Measurements from ENCODE around the gene SFRP2. TPM values are rescaled to one million over a fixed set of nuclear protein-coding genes. Genes with fewer than 3 reads are reported as not detected.
A peak's percentile ranks its signal among the peaks of the same experiment; 100 is the strongest.

SFRP2 gene
- total and polyA plus RNA-seq, 12 donors, result 0.30 to 5.2 (median 0.77) TPM; not detected in 5

DNA sequence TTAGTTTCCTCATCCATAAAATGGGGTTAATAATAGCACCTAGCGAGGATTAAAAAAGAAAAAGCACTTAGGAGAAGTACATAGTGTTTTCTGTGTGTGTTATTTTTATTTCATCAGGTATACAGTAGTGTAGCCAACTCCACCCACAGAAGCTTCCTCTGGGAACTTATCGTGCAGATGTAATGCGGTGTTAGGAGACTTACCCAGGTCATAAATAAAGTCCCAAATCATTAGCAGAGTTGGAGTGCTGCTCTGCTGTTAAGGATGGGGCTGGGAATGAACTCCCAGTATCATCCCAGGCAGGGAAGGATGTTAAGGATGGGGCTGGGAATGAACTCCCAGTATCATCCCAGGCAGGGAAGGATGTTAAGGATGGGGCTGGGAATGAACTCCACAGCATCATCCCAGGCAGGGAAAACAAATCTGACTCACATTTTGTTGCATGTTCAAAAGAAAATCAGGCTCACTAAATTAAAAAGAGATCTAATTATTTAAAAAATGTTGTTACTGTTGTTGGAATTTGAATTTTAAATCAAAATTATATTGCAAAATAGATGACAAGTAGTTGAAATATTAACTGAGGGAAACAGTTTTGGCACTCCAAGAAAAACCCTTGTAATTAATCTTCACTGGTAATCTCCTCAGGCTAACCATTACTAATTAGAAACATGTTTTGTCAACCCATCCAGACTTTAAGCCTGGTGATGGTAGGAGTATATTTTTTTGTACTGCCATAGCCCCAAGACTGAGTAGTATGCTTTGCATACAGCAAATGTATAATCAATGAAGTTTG is 10.2 kb upstream of the SFRP2 start:
- TF ChIP-seq, protein P1, sequence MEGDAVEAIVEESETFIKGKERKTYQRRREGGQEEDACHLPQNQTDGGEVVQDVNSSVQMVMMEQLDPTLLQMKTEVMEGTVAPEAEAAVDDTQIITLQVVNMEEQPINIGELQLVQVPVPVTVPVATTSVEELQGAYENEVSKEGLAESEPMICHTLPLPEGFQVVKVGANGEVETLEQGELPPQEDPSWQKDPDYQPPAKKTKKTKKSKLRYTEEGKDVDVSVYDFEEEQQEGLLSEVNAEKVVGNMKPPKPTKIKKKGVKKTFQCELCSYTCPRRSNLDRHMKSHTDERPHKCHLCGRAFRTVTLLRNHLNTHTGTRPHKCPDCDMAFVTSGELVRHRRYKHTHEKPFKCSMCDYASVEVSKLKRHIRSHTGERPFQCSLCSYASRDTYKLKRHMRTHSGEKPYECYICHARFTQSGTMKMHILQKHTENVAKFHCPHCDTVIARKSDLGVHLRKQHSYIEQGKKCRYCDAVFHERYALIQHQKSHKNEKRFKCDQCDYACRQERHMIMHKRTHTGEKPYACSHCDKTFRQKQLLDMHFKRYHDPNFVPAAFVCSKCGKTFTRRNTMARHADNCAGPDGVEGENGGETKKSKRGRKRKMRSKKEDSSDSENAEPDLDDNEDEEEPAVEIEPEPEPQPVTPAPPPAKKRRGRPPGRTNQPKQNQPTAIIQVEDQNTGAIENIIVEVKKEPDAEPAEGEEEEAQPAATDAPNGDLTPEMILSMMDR (IDR thresholded peaks at IDR 0.05), result no peak
- Histone ChIP-seq H3K9me3 (no peaks in the 10 kb centered on the region), H3K36me3 (no peaks in the 10 kb centered on the region), H3K4me1 (peaks cover 0 to 5% (median 0%) of the 10 kb centered on the region in 9 donors), H3K4me3 (no peak overlapping the region), H3K27ac (no peak overlapping the region), H3K27me3 (peaks cover 0 to 73% (median 33%) of the 10 kb centered on the region in 7 donors)
- WGBS, 2 donors, result 54 to 68% methylated on average over 3 of the region's 3 CpGs
- intact Hi-C loops (cut with DNase I), result loop anchor here in 2 of 10 donors (10.0 kb wide), 2 partner anchors 216 to 226 kb away; no protein-coding TSS in a partner anchor
- DNase-seq (no peak), ATAC-seq (no peak)

DNA sequence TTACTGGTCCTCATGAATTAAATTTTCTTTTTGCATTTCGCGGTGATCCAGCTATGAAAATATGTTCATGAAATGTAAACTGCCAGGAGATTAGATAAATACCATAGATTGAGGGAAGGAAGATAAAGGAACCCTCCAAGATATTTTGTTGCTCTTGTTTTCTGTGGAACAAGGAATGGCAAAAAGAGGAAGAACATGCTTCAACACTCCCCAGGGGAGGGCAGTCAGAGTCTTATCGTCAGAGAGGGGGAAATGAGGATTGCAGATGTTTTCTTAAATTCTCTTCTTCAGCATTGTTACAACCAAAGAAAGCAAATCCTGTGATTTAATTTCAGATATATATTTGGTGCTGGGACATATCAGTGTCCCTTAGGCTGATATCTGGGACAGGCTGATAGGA is 9.5 kb upstream of the SFRP2 start:
- H3K4me3 ChIP-seq, result no peak overlapping the region
- H3K27me3 ChIP-seq, result peaks cover 0 to 78% (median 39%) of the 10 kb centered on the region in 7 donors
- TF ChIP-seq, protein P1 (IDR thresholded peaks at IDR 0.05), result no peak
- H3K9me3 ChIP-seq, result no peaks in the 10 kb centered on the region
- peaks cover 0 to 5% (median 0%) of the 10 kb centered on the region in 9 donors for H3K4me1 ChIP-seq
- intact Hi-C loops (cut with DNase I), result loop anchor here in 2 of 10 donors (10.0 kb wide), 2 partner anchors 216 to 226 kb away; no protein-coding TSS in a partner anchor
- 49 to 54% methylated on average over 3 of the region's 3 CpGs for WGBS, 2 donors
- no peak for DNase-seq
- no peak overlapping the region for H3K27ac ChIP-seq
- ATAC-seq, result no peak
- no peaks in the 10 kb centered on the region for H3K36me3 ChIP-seq

DNA sequence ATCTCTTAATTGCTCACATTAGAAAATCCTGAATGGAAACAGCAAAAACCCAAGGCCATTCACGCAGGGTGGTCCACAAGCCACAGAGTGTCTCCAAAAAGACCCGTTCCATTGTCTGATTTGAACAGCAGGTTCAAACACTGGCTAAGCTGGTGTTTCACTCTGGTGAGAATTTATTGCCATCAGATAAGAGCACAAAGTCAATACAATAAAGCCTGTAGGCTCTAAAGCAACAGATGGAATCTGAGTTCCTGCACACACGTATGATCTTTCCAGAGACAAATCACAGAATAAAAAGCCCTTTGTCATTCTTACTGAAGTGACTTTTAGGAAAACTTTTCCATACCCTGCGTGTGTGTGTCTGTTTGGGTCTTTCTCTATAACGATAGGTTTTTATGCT is 5.1 kb upstream of the SFRP2 start:
- Histone ChIP-seq H3K27ac (no peak overlapping the region), H3K4me3 (no peak overlapping the region), H3K27me3 (peaks cover 34 to 95% (median 70%) of the 10 kb centered on the region in 7 donors), H3K4me1 (peaks cover 4 to 38% (median 23%) of the 10 kb centered on the region in 9 donors), H3K36me3 (no peaks in the 10 kb centered on the region), H3K9me3 (no peaks in the 10 kb centered on the region)
- intact Hi-C loops (cut with DNase I), result loop anchor here in 2 of 10 donors (10.0 kb wide), 2 partner anchors 221 to 231 kb away; no protein-coding TSS in a partner anchor
- no peak for DNase-seq
- no peak for ATAC-seq
- TF ChIP-seq, protein P1 (IDR thresholded peaks at IDR 0.05), result no peak
- 82 to 87% methylated on average over 5 of the region's 5 CpGs for WGBS, 2 donors

DNA sequence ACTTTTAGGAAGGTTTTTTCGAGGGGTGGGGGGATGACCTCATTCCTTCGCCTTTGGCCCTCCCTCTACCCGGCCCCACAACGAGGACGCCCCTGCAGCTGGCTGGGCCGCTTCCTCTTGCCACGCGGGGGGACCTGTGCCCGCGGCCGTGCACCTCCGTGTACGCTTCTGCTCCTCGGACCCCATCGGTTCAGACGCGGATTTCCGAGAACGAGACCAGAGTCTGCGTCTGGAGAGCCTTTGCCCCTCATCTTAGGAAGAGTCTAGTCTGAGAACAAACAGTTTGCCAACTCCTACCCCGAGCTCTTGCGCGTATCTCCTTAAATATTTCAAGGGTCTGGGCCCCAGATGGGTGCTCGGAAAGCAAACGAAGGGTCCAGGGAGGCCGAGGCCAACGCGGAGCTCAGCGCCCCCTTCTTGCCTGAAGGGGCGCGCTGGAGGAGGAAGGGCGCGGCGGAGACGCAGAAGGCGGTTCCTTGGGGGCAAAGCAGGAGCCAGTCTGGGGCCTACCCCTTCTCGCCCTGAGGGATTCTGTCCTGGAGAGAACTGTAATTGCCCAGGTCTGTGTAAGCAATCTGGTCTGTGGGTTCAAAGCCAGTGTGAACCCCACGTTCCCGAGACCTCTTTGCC is 3.9 kb upstream of the SFRP2 start:
- intact Hi-C loops (cut with DNase I), result loop anchor here in 2 of 10 donors (10.0 kb wide), 2 partner anchors 222 to 232 kb away; no protein-coding TSS in a partner anchor
- DNase-seq, result no peak
- Histone ChIP-seq H3K4me3 (peak overlapping the region in 9 of 10 donors; percentile 1 to 34 (median 29)), H3K36me3 (no peaks in the 10 kb centered on the region), H3K27ac (no peak overlapping the region), H3K4me1 (peaks cover 4 to 44% (median 32%) of the 10 kb centered on the region in 9 donors), H3K9me3 (no peaks in the 10 kb centered on the region), H3K27me3 (peaks cover 39 to 98% (median 82%) of the 10 kb centered on the region in 7 donors)
- peak in 4 of 8 donors; percentile 13 to 31 (median 18) for ATAC-seq
- TF ChIP-seq, protein P1 (IDR thresholded peaks at IDR 0.05), result no peak
- 18 to 21% methylated on average over 39 of the region's 39 CpGs for WGBS, 2 donors

All from heart right ventricle (tissue), 16 donors.